Lung (tissue), 12 donors: ENCODE data around the gene NBL1. TPM values are rescaled to one million over a fixed set of nuclear protein-coding genes. Genes with fewer than 3 reads are reported as not detected.
A peak's percentile ranks its signal among the peaks of the same experiment; 100 is the strongest.

Experiments used
- ATAC-seq: fragments of 200-7000 bp; cut with Tn5 transposase; one replicate; pipeline ENCODE4 v1.9.1; 2020; ENCODE audit warnings: moderate number of reproducible peaks; ENCODE audit not compliant: insufficient read depth, low FRiP score
- DNase-seq, 3 donors: peaks; one replicate each; pipeline ENCODE4 v3.0.0-alpha.2; 2013 to 2017
- H3K27ac ChIP-seq, 2 donors: one replicate each; pipeline ENCODE4 v1.5.1; 2013; ENCODE audit warnings: mild to moderate bottlenecking in 2 of 2, moderate library complexity in 2 of 2, control low read depth in 1 of 2, inconsistent platforms in 1 of 2, low read depth in 1 of 2, low read length in 1 of 2
- H3K27me3 ChIP-seq, 3 donors: one replicate each; pipeline ENCODE4 v1.5.1; 2013; ENCODE audit warnings: low read length in 2 of 3; ENCODE audit not compliant: control insufficient read depth in 3 of 3, insufficient read depth in 3 of 3
- H3K36me3 ChIP-seq, 4 donors: one replicate each; pipeline ENCODE4 v1.5.1; 2013; ENCODE audit warnings: low read length in 4 of 4, mild to moderate bottlenecking in 1 of 4, moderate library complexity in 1 of 4; ENCODE audit not compliant: control insufficient read depth in 4 of 4, insufficient read depth in 4 of 4
- H3K4me1 ChIP-seq, 5 donors: one replicate each; pipeline ENCODE4 v1.5.1; 2013; ENCODE audit warnings: low read length in 5 of 5, mild to moderate bottlenecking in 2 of 5, moderate library complexity in 1 of 5; ENCODE audit not compliant: control insufficient read depth in 5 of 5, insufficient read depth in 5 of 5
- H3K4me3 ChIP-seq: one replicate; pipeline ENCODE4 v1.5.1; 2013; ENCODE audit warnings: mild to moderate bottlenecking, control low read depth, moderate library complexity
- H3K9ac ChIP-seq, 2 donors: one replicate each; pipeline ENCODE4 v1.5.1; 2013; ENCODE audit warnings: low read length in 2 of 2, control low read depth in 1 of 2; ENCODE audit not compliant: insufficient read depth in 1 of 2
- H3K9me3 ChIP-seq, 4 donors: one replicate each; pipeline ENCODE4 v1.5.1; 2013; ENCODE audit warnings: low read length in 3 of 4, mild to moderate bottlenecking in 1 of 4, moderate library complexity in 1 of 4; ENCODE audit not compliant: control insufficient read depth in 4 of 4, insufficient read depth in 3 of 4
- CTCF ChIP-seq: IDR thresholded peaks from 2 replicates; pipeline ENCODE4 v1.5.1; 2012; ENCODE audit warnings: mild to moderate bottlenecking; ENCODE audit errors: control extremely low read depth, extremely low read depth
- WGBS, 2 donors: extraction: QIAGEN DNeasy Blood & Tissue Kit; methylation state at CpG; one replicate each; pipeline ENCODE4 v1.1.7; 2013; 5-methylcytosine and 5-hydroxymethylcytosine counted together
- polyA plus RNA-seq, 2 donors: library from polyadenylated mRNA; stranded (reverse); fragments of 200-250 nt; gene quantifications; one replicate each; pipeline ENCODE4 v1.2.1, GENCODE V29; 2013
- total RNA-seq, 2 donors: library from RNA; depleted of rRNA in 1 of 2; stranded (reverse); fragments of >200 nt in 1 of 2; gene quantifications; one replicate each; pipeline ENCODE4 v1.2.1, GENCODE V29; 2014 to 2021
- donor health status: control.
- donor health status: control.
- donor health status: Bipolar disorder and iron deficiency.
- donor health status: healthy.
- donor health status: DM: yes; HTN: yes; CAD: no.

NBL1 gene
- total and polyA plus RNA-seq, 4 donors = 48.0 to 133 (median 104) TPM

- WGBS, 2 donors = 32 to 42% methylated on average over 19 of the region's 19 CpGs
- peak; percentile 77 to 80 (median 78) for DNase-seq
Measured at GRCh38 chr1:19704247-19705113, 60.4 kb downstream of the NBL1 start.

GRCh38 chr1:19705464-19705863 is 61.4 kb downstream of the NBL1 start:
- no peak for DNase-seq
- H3K36me3 ChIP-seq = peaks cover 0 to 5% (median 2%) of the 10 kb centered on the region in 4 donors
- ATAC-seq = no peak
- no peak overlapping the region for H3K4me3 ChIP-seq
- H3K27me3 ChIP-seq = no peaks in the 10 kb centered on the region
- no peaks in the 10 kb centered on the region for H3K9me3 ChIP-seq
- no peak for TF ChIP-seq CTCF
- peaks cover 0 to 3% (median 0%) of the 10 kb centered on the region in 5 donors for H3K4me1 ChIP-seq
- H3K27ac ChIP-seq = no peak overlapping the region
- no peak overlapping the region for H3K9ac ChIP-seq
- WGBS, 2 donors = 90 to 94% methylated on average over 4 of the region's 4 CpGs

More at GRCh38 chr1:19704247-19705113, 60.4 kb downstream of the NBL1 start:
- H3K4me3 ChIP-seq = no peak overlapping the region
- peak; percentile 81 for TF ChIP-seq CTCF
- ATAC-seq = no peak
- H3K27me3 ChIP-seq = no peaks in the 10 kb centered on the region
- H3K9ac ChIP-seq = no peak overlapping the region
- H3K36me3 ChIP-seq = peaks cover 0 to 10% (median 0%) of the 10 kb centered on the region in 4 donors
- H3K9me3 ChIP-seq = no peaks in the 10 kb centered on the region
- H3K27ac ChIP-seq = no peak overlapping the region
- peaks cover 0 to 3% (median 0%) of the 10 kb centered on the region in 5 donors for H3K4me1 ChIP-seq

GRCh38 chr1:19706136-19706535 is 62.0 kb downstream of the NBL1 start:
- H3K27me3 ChIP-seq = no peaks in the 10 kb centered on the region
- H3K27ac ChIP-seq = no peak overlapping the region
- H3K9me3 ChIP-seq = no peaks in the 10 kb centered on the region
- WGBS, 2 donors = 88 to 91% methylated on average over 4 of the region's 4 CpGs
- H3K4me3 ChIP-seq = no peak overlapping the region
- ATAC-seq (no peak), DNase-seq (no peak)
- no peak overlapping the region for H3K9ac ChIP-seq
- no peak for TF ChIP-seq CTCF
- peaks cover 0 to 5% (median 2%) of the 10 kb centered on the region in 4 donors for H3K36me3 ChIP-seq
- H3K4me1 ChIP-seq = peaks cover 0 to 3% (median 0%) of the 10 kb centered on the region in 5 donors

Other genes starting within 250 kb of the NBL1 start
- 100 to 1,000 TPM in 1 of 2 donors, 10 to 100 TPM in 1; 94.7 to 283 TPM for gene CAPZB, start 158.8 kb upstream of the NBL1 start, total RNA-seq
- 100 to 1,000 TPM; 274 to 339 TPM for gene CAPZB, start 158.8 kb upstream of the NBL1 start, polyA plus RNA-seq
- not detected for gene HTR6, start 20.6 kb downstream of the NBL1 start, total RNA-seq
- gene HTR6, start 20.6 kb downstream of the NBL1 start, polyA plus RNA-seq = not detected
- 10 to 100 TPM; 22.5 to 27.8 TPM for gene TMCO4, start 155.6 kb downstream of the NBL1 start, total RNA-seq
- gene TMCO4, start 155.6 kb downstream of the NBL1 start, polyA plus RNA-seq = 10 to 100 TPM; 14.3 to 16.6 TPM
- not detected for gene RNF186, start 171.0 kb downstream of the NBL1 start, total RNA-seq
- gene RNF186, start 171.0 kb downstream of the NBL1 start, polyA plus RNA-seq = not detected
- 1 to 10 TPM; 7.8 to 8.6 TPM for gene OTUD3, start 238.1 kb downstream of the NBL1 start, total RNA-seq
- 1 to 10 TPM; 1.7 to 5.5 TPM for gene OTUD3, start 238.1 kb downstream of the NBL1 start, polyA plus RNA-seq